ENCODE results near the gene MATR3. TPM values are rescaled to one million over a fixed set of nuclear protein-coding genes. Genes with fewer than 3 reads are reported as not detected.

Gene MATR3
- total and polyA plus RNA-seq, 8 donors = 68.2 to 352 (median 116) TPM

DNA sequence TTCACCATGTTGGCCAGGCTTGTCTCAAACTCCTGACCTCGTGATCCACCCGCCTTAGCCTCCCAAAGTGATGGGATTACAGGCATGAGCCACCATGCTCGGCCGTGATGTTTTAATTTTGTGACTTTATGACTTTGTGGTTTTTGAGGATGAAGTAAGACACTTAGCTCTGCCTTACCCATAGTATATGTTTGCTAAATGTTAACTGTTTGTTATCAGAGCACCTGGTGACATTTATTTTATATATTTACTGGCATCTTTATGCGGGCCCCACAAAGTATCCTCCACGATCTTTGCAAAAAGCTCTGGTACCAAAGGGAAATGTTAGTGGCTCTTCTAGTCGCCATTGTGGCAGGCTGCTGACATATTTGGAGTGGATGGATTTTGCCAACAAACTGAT lies 82.8 kb downstream of the MATR3 start:
- DNase-seq = no peak
- intact Hi-C loops (cut with DNase I; ENCODE audit: low total_unique reads) = no loop called here
- TF ChIP-seq POLR2A (IDR thresholded peaks at IDR 0.05) (no peak), CTCF (IDR thresholded peaks at IDR 0.05) (no peak), EP300 (IDR thresholded peaks at IDR 0.05) (no peak), POLR2AphosphoS5 (IDR thresholded peaks at IDR 0.05) (no peak)
- 88 to 96% (median 93%) methylated on average over 7 of the region's 7 CpGs for WGBS, 5 donors
- peaks cover 0 to 41% (median 26%) of the 10 kb centered on the region in 4 donors for H3K36me3 ChIP-seq
- H3K27ac ChIP-seq = no peak overlapping the region
- H3K4me3 ChIP-seq = no peak overlapping the region
- no peaks in the 10 kb centered on the region for H3K9me3 ChIP-seq
- H3K27me3 ChIP-seq = no peaks in the 10 kb centered on the region
- H3K4me1 ChIP-seq = peaks cover 0 to 31% (median 16%) of the 10 kb centered on the region in 4 donors

GRCh38 chr5:139377226-139377625 lies 83.7 kb downstream of the MATR3 start:
- Histone ChIP-seq H3K9me3 (no peaks in the 10 kb centered on the region), H3K27ac (no peak overlapping the region), H3K27me3 (no peaks in the 10 kb centered on the region), H3K4me1 (peaks cover 0 to 31% (median 16%) of the 10 kb centered on the region in 4 donors), H3K36me3 (peaks cover 0 to 32% (median 17%) of the 10 kb centered on the region in 4 donors), H3K4me3 (no peak overlapping the region)
- intact Hi-C loops (cut with DNase I; ENCODE audit: low total_unique reads) = no loop called here
- no peak for TF ChIP-seq EP300 (IDR thresholded peaks at IDR 0.05)
- no peak for TF ChIP-seq POLR2A (IDR thresholded peaks at IDR 0.05)
- TF ChIP-seq CTCF (IDR thresholded peaks at IDR 0.05) = no peak
- TF ChIP-seq POLR2AphosphoS5 (IDR thresholded peaks at IDR 0.05) = no peak
- no peak for DNase-seq
- 69 to 93% (median 77%) methylated on average over 3 of the region's 3 CpGs for WGBS, 5 donors

- Histone ChIP-seq H3K9me3 (no peaks in the 10 kb centered on the region), H3K27me3 (no peaks in the 10 kb centered on the region), H3K4me1 (peaks cover 4 to 35% (median 18%) of the 10 kb centered on the region in 4 donors), H3K36me3 (peaks cover 0 to 22% (median 9%) of the 10 kb centered on the region in 4 donors), H3K27ac (peak overlapping the region in 1 of 5 donors; percentile 19), H3K4me3 (no peak overlapping the region)
- intact Hi-C loops (cut with DNase I; ENCODE audit: low total_unique reads) = no loop called here
- DNase-seq = no peak
- WGBS, 5 donors = 56 to 69% (median 66%) methylated on average over 44 to 47 of the region's 47 CpGs
- TF ChIP-seq POLR2A (IDR thresholded peaks at IDR 0.05) = no peak
- no peak for TF ChIP-seq POLR2AphosphoS5 (IDR thresholded peaks at IDR 0.05)
- TF ChIP-seq CTCF (IDR thresholded peaks at IDR 0.05) = no peak
- no peak for TF ChIP-seq EP300 (IDR thresholded peaks at IDR 0.05)
Measured at GRCh38 chr5:139378101-139378825, 84.7 kb downstream of the MATR3 start.

- peak overlapping the region in 1 of 5 donors; percentile 19 for H3K27ac ChIP-seq
- H3K27me3 ChIP-seq = no peaks in the 10 kb centered on the region
- no peaks in the 10 kb centered on the region for H3K9me3 ChIP-seq
- TF ChIP-seq POLR2AphosphoS5 (IDR thresholded peaks at IDR 0.05) = peak in 1 of 3 donors; percentile 32
- no peak for TF ChIP-seq EP300 (IDR thresholded peaks at IDR 0.05)
- peaks cover 9 to 32% (median 22%) of the 10 kb centered on the region in 4 donors for H3K4me1 ChIP-seq
- WGBS, 5 donors = 33 to 59% (median 48%) methylated on average over 12 to 13 of the region's 13 CpGs
- H3K36me3 ChIP-seq = peaks cover 0 to 15% (median 6%) of the 10 kb centered on the region in 4 donors
- intact Hi-C loops (cut with DNase I; ENCODE audit: low total_unique reads) = no loop called here
- H3K4me3 ChIP-seq = no peak overlapping the region
- no peak for DNase-seq
Measured at GRCh38 chr5:139378941-139379361, 85.4 kb downstream of the MATR3 start.
